ENCODE measurements around the gene ABCA4. TPM values are rescaled to one million over a fixed set of nuclear protein-coding genes. Genes with fewer than 3 reads are reported as not detected.
"Not testable (repeated sequence)": the region's sequence is repeated elsewhere in the genome, so short reads cannot be mapped to it uniquely, and the experiment has no call there.

The ABCA4 gene
- total RNA-seq, 2 experiments from 2014 or later = not detected

DNA sequence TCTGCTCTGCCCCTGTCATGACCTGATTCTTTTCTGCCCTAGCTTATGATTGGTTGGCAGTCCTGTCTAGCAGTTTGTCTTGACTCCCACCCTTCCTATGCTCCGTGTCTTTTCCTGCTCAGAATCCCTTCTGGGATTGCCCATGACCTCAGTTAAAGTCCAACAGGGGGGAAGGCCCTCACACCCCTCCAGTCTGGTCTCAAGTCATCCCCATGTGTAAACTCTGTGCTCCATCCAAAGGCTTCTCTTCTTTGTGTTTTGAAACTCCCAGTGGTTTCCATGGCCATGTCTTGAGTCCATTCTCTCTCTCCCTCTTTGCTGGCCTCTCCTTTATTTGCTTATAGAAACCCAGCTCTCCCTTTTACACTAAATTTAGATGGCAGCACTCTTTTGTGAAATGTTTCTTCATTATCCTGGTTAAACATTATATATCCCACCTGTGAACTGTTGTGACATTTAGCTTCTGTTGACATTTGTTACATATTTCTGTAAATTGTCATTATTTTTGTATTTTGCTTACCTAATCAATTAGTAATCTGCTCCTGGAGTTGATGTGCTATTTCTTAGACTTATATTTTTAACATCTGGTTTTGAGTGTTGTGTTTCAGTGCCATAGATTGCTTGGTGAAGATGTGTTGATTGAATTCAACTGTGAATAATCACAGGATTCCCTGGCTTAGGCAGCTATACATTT is 162.8 kb downstream of the ABCA4 start:
- Mint-ChIP-seq H3K4me1 (ENCODE audit: low read depth) (no peaks in the 10 kb centered on the region), H3K4me3 (no peak overlapping the region), H3K27ac (no peak overlapping the region), H3K9me3 (ENCODE audit: insufficient read depth) (peaks cover 10% of the 10 kb centered on the region), H3K36me3 (ENCODE audit: low read depth) (no peaks in the 10 kb centered on the region), H3K27me3 (ENCODE audit: low read depth) (no peaks in the 10 kb centered on the region)
- DNase-seq (no peak), ATAC-seq (no peak)
- POLR2A ChIA-PET = no interaction called here
- CTCF ChIA-PET = interaction anchor here (1.4 kb wide), 1 partner anchor 87 kb away, joined by 4 read pairs; no protein-coding TSS in a partner anchor

DNA sequence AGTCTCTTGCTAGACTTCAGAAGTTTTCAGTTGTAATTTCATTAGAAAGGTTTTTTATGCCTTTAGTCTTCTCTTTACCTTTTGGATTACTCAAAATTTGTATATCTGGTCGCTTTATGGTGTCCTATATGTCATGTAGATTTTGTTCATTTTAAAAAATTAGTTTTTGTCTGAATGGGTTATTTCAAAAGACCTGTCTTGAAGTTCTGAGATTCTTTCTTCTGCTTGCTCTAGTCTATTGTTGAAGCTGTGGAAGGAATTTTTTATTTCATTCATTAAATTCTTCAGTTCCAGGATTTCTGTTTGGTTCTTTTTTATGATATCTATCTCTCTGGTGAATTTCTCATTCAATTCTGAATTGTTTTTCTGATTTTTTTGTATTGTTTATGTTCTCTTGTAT is 165.2 kb downstream of the ABCA4 start:
- Mint-ChIP-seq H3K36me3 (ENCODE audit: low read depth) (no peaks in the 10 kb centered on the region), H3K9me3 (ENCODE audit: insufficient read depth) (peaks cover 22% of the 10 kb centered on the region), H3K4me3 (no peak overlapping the region), H3K4me1 (ENCODE audit: low read depth) (no peaks in the 10 kb centered on the region), H3K27me3 (ENCODE audit: low read depth) (no peaks in the 10 kb centered on the region), H3K27ac (no peak overlapping the region)
- ChIA-PET POLR2A (no interaction called here), CTCF (no interaction called here)
- no peak for ATAC-seq
- no peak for DNase-seq

DNA sequence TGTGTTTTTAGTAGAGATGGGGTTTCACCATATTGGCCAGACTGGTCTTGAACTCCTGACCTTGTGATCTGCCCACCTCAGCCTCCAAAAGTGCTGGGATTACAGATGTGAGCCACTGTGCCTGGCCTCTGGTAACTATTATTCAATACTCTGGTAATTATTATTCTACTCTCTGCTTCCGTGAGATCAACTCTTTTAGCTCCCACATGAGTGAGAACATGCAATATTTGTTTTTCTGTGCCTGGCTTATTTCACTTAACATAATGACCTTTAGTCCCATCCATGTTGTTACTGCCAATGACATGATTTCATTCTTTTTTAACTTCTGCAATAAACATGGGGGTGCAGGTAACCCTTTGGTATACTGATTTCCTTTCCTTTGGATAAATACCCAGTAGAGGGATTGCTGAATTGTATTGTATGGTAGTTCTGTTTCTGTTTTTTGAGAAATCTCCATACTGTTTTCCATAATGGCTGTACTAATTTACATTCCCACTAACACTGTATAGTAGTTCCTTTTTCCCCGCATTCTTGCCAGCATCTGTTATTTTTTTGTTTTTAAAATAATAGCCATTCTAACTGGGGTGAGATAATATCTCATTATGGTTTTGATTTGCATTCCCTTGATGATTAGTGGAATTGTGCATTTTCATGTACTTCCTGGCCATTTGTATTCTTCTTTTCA is 173.8 kb downstream of the ABCA4 start:
- H3K9me3 Mint-ChIP-seq (ENCODE audit: insufficient read depth); H3K27ac Mint-ChIP-seq; CTCF ChIA-PET; H3K36me3 Mint-ChIP-seq (ENCODE audit: low read depth); H3K4me1 Mint-ChIP-seq (ENCODE audit: low read depth); DNase-seq; H3K4me3 Mint-ChIP-seq; ATAC-seq; H3K27me3 Mint-ChIP-seq (ENCODE audit: low read depth); POLR2A ChIA-PET: not testable (repeated sequence)

Other genes starting within 250 kb of the ABCA4 start
- gene DNTTIP2, start 241.9 kb downstream of the ABCA4 start, total RNA-seq = 10 to 100 TPM; 67.6 to 72.1 TPM
- gene GCLM, start 211.7 kb downstream of the ABCA4 start, total RNA-seq = 10 to 100 TPM; 18.8 to 21.7 TPM
- gene ARHGAP29, start 116.4 kb upstream of the ABCA4 start, total RNA-seq = not detected